Liver (tissue), 9 donors: ENCODE data around the gene TSPYL2. TPM values are rescaled to one million over a fixed set of nuclear protein-coding genes. Genes with fewer than 3 reads are reported as not detected.

Experiments used
- DNase-seq: peaks from one replicate; pipeline ENCODE4 v3.0.0-alpha.2; 2017; ENCODE audit warnings: low spot score
- H3K27ac ChIP-seq, 2 donors: one replicate each; pipeline ENCODE4 v1.7.0; 2013; ENCODE audit warnings: inconsistent platforms in 2 of 2, low read length in 2 of 2, control low read depth in 1 of 2, low read depth in 1 of 2, mild to moderate bottlenecking in 1 of 2
- H3K27me3 ChIP-seq, 4 donors: one replicate each; pipeline versions ENCODE4 v1.6.1 to v1.7.0; 2013; ENCODE audit warnings: low read length in 3 of 4, inconsistent platforms in 1 of 4, mild to moderate bottlenecking in 1 of 4, moderate library complexity in 1 of 4; ENCODE audit not compliant: control insufficient read depth in 4 of 4, insufficient read depth in 4 of 4
- H3K36me3 ChIP-seq, 4 donors: one replicate each; pipeline versions ENCODE4 v1.6.1 to v1.7.0; 2013; ENCODE audit warnings: low read length in 3 of 4, mild to moderate bottlenecking in 3 of 4, low read depth in 1 of 4, moderate library complexity in 1 of 4; ENCODE audit not compliant: control insufficient read depth in 4 of 4, insufficient read depth in 3 of 4
- H3K4me1 ChIP-seq, 4 donors: one replicate each; pipeline versions ENCODE4 v1.6.1 to v1.7.0; 2013; ENCODE audit warnings: low read length in 3 of 4, mild to moderate bottlenecking in 3 of 4, moderate library complexity in 1 of 4; ENCODE audit not compliant: control insufficient read depth in 4 of 4, insufficient read depth in 4 of 4
- H3K4me3 ChIP-seq, 3 donors: one replicate each; pipeline versions ENCODE4 v1.6.1 to v1.7.0; 2013; ENCODE audit warnings: low read length in 3 of 3, control low read depth in 1 of 3, low read depth in 1 of 3, mild to moderate bottlenecking in 1 of 3
- H3K9ac ChIP-seq, 2 donors: one replicate each; pipeline ENCODE4 v1.7.0; 2013; ENCODE audit warnings: low read length in 2 of 2, mild to moderate bottlenecking in 2 of 2, moderate library complexity in 2 of 2, control low read depth in 1 of 2, low read depth in 1 of 2
- H3K9me3 ChIP-seq, 4 donors: one replicate each; pipeline versions ENCODE4 v1.6.1 to v1.7.0; 2013; ENCODE audit warnings: low read length in 3 of 4; ENCODE audit not compliant: control insufficient read depth in 4 of 4
- ATF3 ChIP-seq: IDR thresholded peaks from 2 replicates; pipeline ENCODE4 v1.6.1; 2016; ENCODE audit warnings: antibody characterized with exemption
- EGR1 ChIP-seq, 2 donors: IDR thresholded peaks; 2 replicates each; pipeline ENCODE4 v1.6.1; 2016 to 2018; ENCODE audit warnings: antibody characterized with exemption in 2 of 2, low read depth in 2 of 2
- FOXA1 ChIP-seq: IDR thresholded peaks from 2 replicates; pipeline ENCODE4 v1.6.1; 2016; ENCODE audit warnings: antibody characterized with exemption
- FOXA2 ChIP-seq: IDR thresholded peaks from 2 replicates; pipeline ENCODE4 v1.6.1; 2016; ENCODE audit warnings: antibody characterized with exemption
- GABPA ChIP-seq, 2 donors: IDR thresholded peaks in 1 of 2; conservative IDR thresholded peaks in 1 of 2; 2 replicates each; pipeline ENCODE4 v1.6.1; 2016; ENCODE audit warnings: antibody characterized with exemption in 2 of 2, mild to moderate bottlenecking in 1 of 2, moderate library complexity in 1 of 2
- HNF4A ChIP-seq, 2 donors: conservative IDR thresholded peaks; 2 replicates each; pipeline ENCODE4 v1.6.1; 2016; ENCODE audit warnings: antibody characterized with exemption in 2 of 2, mild to moderate bottlenecking in 2 of 2
- HNF4G ChIP-seq: IDR thresholded peaks from 2 replicates; pipeline ENCODE4 v1.6.1; 2016; ENCODE audit warnings: antibody characterized with exemption
- JUND ChIP-seq, 2 donors: IDR thresholded peaks; 2 replicates each; pipeline ENCODE4 v1.6.1; 2016; ENCODE audit warnings: antibody characterized with exemption in 2 of 2
- NR2F2 ChIP-seq: IDR thresholded peaks from 2 replicates; pipeline ENCODE4 v1.6.1; 2016; ENCODE audit warnings: antibody characterized with exemption
- RXRA ChIP-seq, 2 donors: IDR thresholded peaks; 2 replicates each; pipeline ENCODE4 v1.6.1; 2017 to 2018; ENCODE audit warnings: antibody characterized with exemption in 2 of 2, mild to moderate bottlenecking in 1 of 2
- SP1 ChIP-seq: IDR thresholded peaks from 2 replicates; pipeline ENCODE4 v1.6.1; 2018; ENCODE audit warnings: antibody characterized with exemption, mild to moderate bottlenecking
- TAF1 ChIP-seq: conservative IDR thresholded peaks from 2 replicates; pipeline ENCODE4 v1.6.1; 2016; ENCODE audit warnings: antibody characterized with exemption, mild to moderate bottlenecking
- ZBTB33 ChIP-seq: IDR thresholded peaks from 2 replicates; pipeline ENCODE4 v1.6.1; 2016; ENCODE audit warnings: antibody characterized with exemption
- WGBS: extraction: QIAGEN DNeasy Blood & Tissue Kit; methylation state at CpG from one replicate; pipeline ENCODE4 v1.1.7; 2013; 5-methylcytosine and 5-hydroxymethylcytosine counted together
- polyA plus RNA-seq, 2 donors: library from polyadenylated mRNA; stranded (reverse) in 1 of 2; unstranded in 1 of 2; fragments of 200-250 nt in 1 of 2; fragments of >200 nt in 1 of 2; fragmentation: Nextera tagmentation in 1 of 2; extraction: Ambion mirVana in 1 of 2; gene quantifications; one replicate each; pipeline versions ENCODE4 v1.2.1 to v1.2.3, GENCODE V29; 2013 to 2015
- total RNA-seq, 2 donors: library from RNA; depleted of rRNA; stranded (reverse); fragments of >200 nt; gene quantifications; one replicate each; pipeline ENCODE4 v1.2.3, GENCODE V29; 2014
- TF ChIP-seq, protein P1 (sequence below): IDR thresholded peaks from 2 replicates; pipeline ENCODE4 v1.6.1; 2016; ENCODE audit warnings: antibody characterized with exemption, mild to moderate bottlenecking
- donor health status: healthy.
- donor health status: healthy.
- donor health status: healthy.
- donor health status: healthy.
- donor health status: healthy.

The TSPYL2 gene
- total and polyA plus RNA-seq, 4 donors = 2.5 to 8.0 (median 4.8) TPM

DNA sequence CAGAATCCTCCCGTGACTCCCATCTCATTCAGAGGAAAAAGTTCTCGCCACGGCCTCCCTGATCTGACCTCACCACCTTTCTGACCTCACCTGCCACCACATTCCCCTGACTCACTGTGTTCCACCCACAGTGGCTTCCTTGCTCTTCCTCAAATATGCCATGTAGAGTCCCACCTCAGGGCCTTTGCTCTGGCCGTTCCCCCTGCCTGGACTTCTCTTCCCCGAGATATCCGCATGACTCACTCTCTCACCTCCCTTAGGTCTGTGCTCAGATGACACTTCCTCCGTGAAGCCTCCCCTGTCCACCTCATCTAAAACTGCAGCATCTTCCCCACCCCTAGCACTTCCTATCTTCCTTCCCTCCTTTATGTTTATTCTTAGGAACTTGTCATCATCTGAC lies 7.2 kb upstream of the TSPYL2 start:
- Histone ChIP-seq H3K27me3 (no peaks in the 10 kb centered on the region), H3K9ac (no peak overlapping the region), H3K9me3 (peaks cover 0 to 2% (median 0%) of the 10 kb centered on the region in 4 donors), H3K4me3 (no peak overlapping the region), H3K36me3 (no peaks in the 10 kb centered on the region), H3K27ac (no peak overlapping the region), H3K4me1 (peaks cover 2 to 10% (median 5%) of the 10 kb centered on the region in 4 donors)
- DNase-seq = no peak
- TF ChIP-seq ZBTB33 (no peak), FOXA1 (no peak), HNF4A (conservative IDR thresholded peaks at IDR 0.05) (no peak), HNF4G (no peak), ATF3 (no peak), JUND (IDR thresholded peaks at IDR 0.05) (no peak), EGR1 (IDR thresholded peaks at IDR 0.05; ENCODE audit: low read depth in 2 of 2) (no peak), GABPA (IDR thresholded peaks at IDR 0.05 in 1 of 2, conservative IDR thresholded peaks at IDR 0.05 in 1 of 2) (no peak), FOXA2 (no peak)
- WGBS = 74% methylated on average over 7 of the region's 7 CpGs

DNA sequence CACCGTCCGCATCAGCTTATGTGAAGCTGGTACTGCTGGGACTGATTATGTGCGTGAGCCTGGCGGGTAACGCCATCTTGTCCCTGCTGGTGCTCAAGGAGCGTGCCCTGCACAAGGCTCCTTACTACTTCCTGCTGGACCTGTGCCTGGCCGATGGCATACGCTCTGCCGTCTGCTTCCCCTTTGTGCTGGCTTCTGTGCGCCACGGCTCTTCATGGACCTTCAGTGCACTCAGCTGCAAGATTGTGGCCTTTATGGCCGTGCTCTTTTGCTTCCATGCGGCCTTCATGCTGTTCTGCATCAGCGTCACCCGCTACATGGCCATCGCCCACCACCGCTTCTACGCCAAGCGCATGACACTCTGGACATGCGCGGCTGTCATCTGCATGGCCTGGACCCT lies 5.5 kb upstream of the TSPYL2 start:
- H3K4me1 ChIP-seq = peaks cover 2 to 8% (median 4%) of the 10 kb centered on the region in 4 donors
- H3K4me3 ChIP-seq = no peak overlapping the region
- H3K9ac ChIP-seq = no peak overlapping the region
- H3K36me3 ChIP-seq = no peaks in the 10 kb centered on the region
- TF ChIP-seq TAF1 (no peak), JUND (IDR thresholded peaks at IDR 0.05) (no peak), NR2F2 (no peak), FOXA1 (no peak), FOXA2 (no peak), RXRA (IDR thresholded peaks at IDR 0.05) (no peak), GABPA (IDR thresholded peaks at IDR 0.05 in 1 of 2, conservative IDR thresholded peaks at IDR 0.05 in 1 of 2) (no peak), SP1 (no peak), HNF4A (conservative IDR thresholded peaks at IDR 0.05) (no peak), ZBTB33 (no peak), HNF4G (no peak)
- TF ChIP-seq, protein P1, sequence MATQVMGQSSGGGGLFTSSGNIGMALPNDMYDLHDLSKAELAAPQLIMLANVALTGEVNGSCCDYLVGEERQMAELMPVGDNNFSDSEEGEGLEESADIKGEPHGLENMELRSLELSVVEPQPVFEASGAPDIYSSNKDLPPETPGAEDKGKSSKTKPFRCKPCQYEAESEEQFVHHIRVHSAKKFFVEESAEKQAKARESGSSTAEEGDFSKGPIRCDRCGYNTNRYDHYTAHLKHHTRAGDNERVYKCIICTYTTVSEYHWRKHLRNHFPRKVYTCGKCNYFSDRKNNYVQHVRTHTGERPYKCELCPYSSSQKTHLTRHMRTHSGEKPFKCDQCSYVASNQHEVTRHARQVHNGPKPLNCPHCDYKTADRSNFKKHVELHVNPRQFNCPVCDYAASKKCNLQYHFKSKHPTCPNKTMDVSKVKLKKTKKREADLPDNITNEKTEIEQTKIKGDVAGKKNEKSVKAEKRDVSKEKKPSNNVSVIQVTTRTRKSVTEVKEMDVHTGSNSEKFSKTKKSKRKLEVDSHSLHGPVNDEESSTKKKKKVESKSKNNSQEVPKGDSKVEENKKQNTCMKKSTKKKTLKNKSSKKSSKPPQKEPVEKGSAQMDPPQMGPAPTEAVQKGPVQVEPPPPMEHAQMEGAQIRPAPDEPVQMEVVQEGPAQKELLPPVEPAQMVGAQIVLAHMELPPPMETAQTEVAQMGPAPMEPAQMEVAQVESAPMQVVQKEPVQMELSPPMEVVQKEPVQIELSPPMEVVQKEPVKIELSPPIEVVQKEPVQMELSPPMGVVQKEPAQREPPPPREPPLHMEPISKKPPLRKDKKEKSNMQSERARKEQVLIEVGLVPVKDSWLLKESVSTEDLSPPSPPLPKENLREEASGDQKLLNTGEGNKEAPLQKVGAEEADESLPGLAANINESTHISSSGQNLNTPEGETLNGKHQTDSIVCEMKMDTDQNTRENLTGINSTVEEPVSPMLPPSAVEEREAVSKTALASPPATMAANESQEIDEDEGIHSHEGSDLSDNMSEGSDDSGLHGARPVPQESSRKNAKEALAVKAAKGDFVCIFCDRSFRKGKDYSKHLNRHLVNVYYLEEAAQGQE = no peak
- H3K27ac ChIP-seq = no peak overlapping the region
- peaks cover 0 to 2% (median 0%) of the 10 kb centered on the region in 4 donors for H3K9me3 ChIP-seq
- no peaks in the 10 kb centered on the region for H3K27me3 ChIP-seq
- WGBS = 95% methylated on average over 21 of the region's 21 CpGs
- DNase-seq = no peak
